ENCODE measurements around the gene PARP12. TPM values are rescaled to one million over a fixed set of nuclear protein-coding genes. Genes with fewer than 3 reads are reported as not detected.

PARP12 gene
- total RNA-seq, 1 donor from 2014 or later: 100 TPM

GRCh38 chr7:140010194-140010895, 52.4 kb downstream of the PARP12 start:
- no peaks in the 10 kb centered on the region for H3K9me3 ChIP-seq
- H3K27me3 ChIP-seq: no peaks in the 10 kb centered on the region
- H3K27ac ChIP-seq: no peak overlapping the region
- peak; percentile 18 for DNase-seq
- H3K36me3 ChIP-seq: no peaks in the 10 kb centered on the region
- no peak overlapping the region for H3K4me3 ChIP-seq
- TF ChIP-seq CTCF (IDR thresholded peaks at IDR 0.05): no peak
- H3K4me1 ChIP-seq: no peaks in the 10 kb centered on the region
- no peak for ATAC-seq
- intact Hi-C loops (cut with DNase I): no loop called here

- DNase-seq: peak; percentile 51
- no peaks in the 10 kb centered on the region for H3K36me3 ChIP-seq
- H3K27ac ChIP-seq: no peak overlapping the region
- H3K4me1 ChIP-seq: no peaks in the 10 kb centered on the region
- H3K27me3 ChIP-seq: no peaks in the 10 kb centered on the region
- peak; percentile 30 for ATAC-seq
- intact Hi-C loops (cut with DNase I): no loop called here
- no peak for TF ChIP-seq CTCF (IDR thresholded peaks at IDR 0.05)
- no peak overlapping the region for H3K4me3 ChIP-seq
- no peaks in the 10 kb centered on the region for H3K9me3 ChIP-seq
Measured at GRCh38 chr7:140009735-140010134, 53.0 kb downstream of the PARP12 start.

GRCh38 chr7:140008755-140009610, 53.8 kb downstream of the PARP12 start:
- Histone ChIP-seq H3K9me3 (no peaks in the 10 kb centered on the region), H3K27me3 (no peaks in the 10 kb centered on the region), H3K4me1 (no peaks in the 10 kb centered on the region), H3K4me3 (no peak overlapping the region), H3K36me3 (no peaks in the 10 kb centered on the region), H3K27ac (no peak overlapping the region)
- no peak for TF ChIP-seq CTCF (IDR thresholded peaks at IDR 0.05)
- ATAC-seq (peak; percentile 14), DNase-seq (peak; percentile 27)
- intact Hi-C loops (cut with DNase I): no loop called here

- Histone ChIP-seq H3K36me3 (no peaks in the 10 kb centered on the region), H3K27ac (no peak overlapping the region), H3K4me3 (no peak overlapping the region), H3K27me3 (no peaks in the 10 kb centered on the region), H3K9me3 (no peaks in the 10 kb centered on the region), H3K4me1 (no peaks in the 10 kb centered on the region)
- DNase-seq (peak; percentile 37), ATAC-seq (no peak)
- intact Hi-C loops (cut with DNase I): no loop called here
- TF ChIP-seq CTCF (IDR thresholded peaks at IDR 0.05): no peak
Measured at GRCh38 chr7:140007051-140007690, 55.6 kb downstream of the PARP12 start.

- Histone ChIP-seq H3K4me1 (no peaks in the 10 kb centered on the region), H3K27me3 (no peaks in the 10 kb centered on the region), H3K4me3 (no peak overlapping the region), H3K27ac (no peak overlapping the region), H3K9me3 (no peaks in the 10 kb centered on the region), H3K36me3 (no peaks in the 10 kb centered on the region)
- DNase-seq (peak; percentile 2), ATAC-seq (no peak)
- intact Hi-C loops (cut with DNase I): no loop called here
- no peak for TF ChIP-seq CTCF (IDR thresholded peaks at IDR 0.05)
Measured at GRCh38 chr7:140006600-140006999, 56.2 kb downstream of the PARP12 start.
